K562 (cell line): ENCODE results near the gene DCTN5. TPM values are rescaled to one million over a fixed set of nuclear protein-coding genes. Genes with fewer than 3 reads are reported as not detected.

Source experiments
- CREB1 ChIP-seq, 2 experiments: sonication (generic) in 1 of 2; formaldehyde crosslinking in 1 of 2; IDR thresholded peaks; 2 replicates each; pipeline versions ENCODE4 v1.6.1 to v1.8.0; 2012 to 2022; ENCODE audit warnings: inconsistent platforms in 1 of 2, mild to moderate bottlenecking in 1 of 2, missing genetic modification reagents in 1 of 2, moderate library complexity in 1 of 2
- HOMEZ ChIP-seq: fragments of 250-450 bp; sonication (Bioruptor Pico); IDR thresholded peaks from 2 replicates; pipeline ENCODE4 v1.4.0; 2020; ENCODE audit warnings: mild to moderate bottlenecking, moderate library complexity
- JUN ChIP-seq, 2 experiments: sonication (generic) in 1 of 2; formaldehyde crosslinking in 1 of 2; IDR thresholded peaks; 2 replicates each; pipeline versions ENCODE4 v1.6.1 to v1.8.0; 2012 to 2022; ENCODE audit warnings: borderline replicate concordance in 2 of 2, mild to moderate bottlenecking in 2 of 2, improper control_type of control experiment in 1 of 2, low read depth in 1 of 2, low read length in 1 of 2, missing genetic modification reagents in 1 of 2
- NR0B1 ChIP-seq: fragments of 450-650 bp; IDR thresholded peaks from one replicate; pipeline ENCODE4 v1.6.1; 2018; ENCODE audit warnings: mild to moderate bottlenecking, moderate library complexity; ENCODE audit not compliant: partially characterized antibody
- PCBP2 ChIP-seq: fragments of 200-400 bp; formaldehyde crosslinking; IDR thresholded peaks from 2 replicates; pipeline ENCODE4 v1.6.1; 2018; ENCODE audit warnings: low read length, low read depth, mild to moderate bottlenecking, moderate library complexity; ENCODE audit not compliant: poor library complexity, severe bottlenecking
- SNIP1 ChIP-seq: fragments of 450-650 bp; IDR thresholded peaks from 2 replicates; pipeline ENCODE4 v1.7.1; 2017; ENCODE audit warnings: low read depth, mild to moderate bottlenecking
- TAL1 ChIP-seq: fragments of 450-650 bp; IDR thresholded peaks from 2 replicates; pipeline ENCODE4 v1.6.1; 2016; ENCODE audit warnings: mild to moderate bottlenecking
- TRIM24 ChIP-seq, 2 experiments: fragments of 450-650 bp; IDR thresholded peaks; 2 replicates each; pipeline ENCODE4 v1.6.1; 2016
- TSC22D4 ChIP-seq: fragments of 450-650 bp; IDR thresholded peaks from 2 replicates; pipeline ENCODE4 v1.6.1; 2016; ENCODE audit warnings: missing genetic modification characterization, missing biosample characterization, control low read depth
- ZBTB43 ChIP-seq: sonication (generic); formaldehyde crosslinking; IDR thresholded peaks from 2 replicates; pipeline ENCODE4 v1.8.0; 2023; ENCODE audit warnings: mild to moderate bottlenecking, missing genetic modification reagents
- ZNF407 ChIP-seq: fragments of 450-650 bp; IDR thresholded peaks from 2 replicates; pipeline ENCODE4 v1.6.1; 2016; ENCODE audit warnings: low read depth
- polyA plus RNA-seq, 8 experiments: library from polyadenylated mRNA; depleted of rRNA in 4 of 8; stranded (reverse) in 5 of 8; unstranded in 3 of 8; fragments of >200 nt; fragmentation: Nextera tagmentation in 2 of 8; fragmentation: Illumina TruSeq in 1 of 8; extraction: Ambion mirVana in 2 of 8; extraction: Trizol in 1 of 8; gene quantifications; 2 replicates each; pipeline versions ENCODE4 v1.2.1 to v1.2.3, GENCODE V29; 2011 to 2014; ENCODE audit warnings: inconsistent platforms in 1 of 8, missing spikeins in 1 of 8
- total RNA-seq, 7 experiments: library from RNA; depleted of rRNA in 6 of 7; stranded (reverse); fragments of >200 nt in 6 of 7; fragmentation: Illumina TruSeq in 2 of 7; extraction: Trizol in 2 of 7; gene quantifications; 2 replicates each; pipeline versions ENCODE4 v1.2.1 to v1.2.3, GENCODE V29; 2011 to 2021; ENCODE audit warnings: low replicate concordance in 1 of 7
- TF ChIP-seq, protein P1 (sequence below): sonication (generic); IDR thresholded peaks from 2 replicates; pipeline ENCODE4 v1.6.1; 2016

Gene DCTN5
- total and polyA plus RNA-seq, 9 of the 15 experiments (the other 6 are each of a cell fraction or from before 2014, with no cell fraction given): 35.8 to 149 (median 75.9) TPM

- TF ChIP-seq, protein P1, sequence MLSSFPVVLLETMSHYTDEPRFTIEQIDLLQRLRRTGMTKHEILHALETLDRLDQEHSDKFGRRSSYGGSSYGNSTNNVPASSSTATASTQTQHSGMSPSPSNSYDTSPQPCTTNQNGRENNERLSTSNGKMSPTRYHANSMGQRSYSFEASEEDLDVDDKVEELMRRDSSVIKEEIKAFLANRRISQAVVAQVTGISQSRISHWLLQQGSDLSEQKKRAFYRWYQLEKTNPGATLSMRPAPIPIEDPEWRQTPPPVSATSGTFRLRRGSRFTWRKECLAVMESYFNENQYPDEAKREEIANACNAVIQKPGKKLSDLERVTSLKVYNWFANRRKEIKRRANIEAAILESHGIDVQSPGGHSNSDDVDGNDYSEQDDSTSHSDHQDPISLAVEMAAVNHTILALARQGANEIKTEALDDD: no peak
- peak; percentile 44 for TF ChIP-seq JUN (IDR thresholded peaks at IDR 0.05; ENCODE audit: borderline replicate concordance, low read depth, low read length)
- 0 out of 2 replicates have a peak, but pooled peaks have one; percentile 23 for TF ChIP-seq JUN (CRISPR knock-in tag; IDR thresholded peaks at IDR 0.05; ENCODE audit: borderline replicate concordance)
- no peak for TF ChIP-seq TSC22D4 (tag)
- TF ChIP-seq ZBTB43 (CRISPR knock-in tag): no peak
- no peak for TF ChIP-seq HOMEZ (CRISPR knock-in tag)
- TF ChIP-seq CREB1 (IDR thresholded peaks at IDR 0.05): peak; percentile 80
- peak; percentile 78 for TF ChIP-seq CREB1 (CRISPR knock-in tag; IDR thresholded peaks at IDR 0.05)
- no peak for TF ChIP-seq PCBP2
- TF ChIP-seq TAL1: no peak
- no peak for TF ChIP-seq TRIM24 (IDR thresholded peaks at IDR 0.05)
- TF ChIP-seq NR0B1: no peak
- no peak for TF ChIP-seq SNIP1
- no peak for TF ChIP-seq ZNF407
These were observed 45.1 kb upstream of the DCTN5 start, which contains the start of gene NDUFAB1 (continued) for GRCh38 chr16:23595951-23596720.
